Upper lobe of right lung (tissue), 1 donor: ENCODE results near the gene ARGFX. TPM values are rescaled to one million over a fixed set of nuclear protein-coding genes. Genes with fewer than 3 reads are reported as not detected.

Source experiments
- ATAC-seq: fragments of 200-7000 bp; cut with Tn5 transposase; one replicate; pipeline ENCODE4 v1.9.1; 2020; ENCODE audit warnings: mild to moderate bottlenecking, moderate library complexity
- DNase-seq: peaks from one replicate; pipeline ENCODE4 v3.0.0-alpha.2; 2020
- H3K27ac ChIP-seq: fragments of 200-600 bp; one replicate; pipeline ENCODE4 v1.8.0; 2022
- H3K27me3 ChIP-seq: fragments of 200-600 bp; one replicate; pipeline ENCODE4 v1.8.0; 2022; ENCODE audit warnings: mild to moderate bottlenecking
- H3K36me3 ChIP-seq: fragments of 200-600 bp; one replicate; pipeline ENCODE4 v1.8.0; 2022
- H3K4me1 ChIP-seq: fragments of 200-600 bp; one replicate; pipeline ENCODE4 v1.8.0; 2022
- H3K4me3 ChIP-seq: fragments of 200-600 bp; one replicate; pipeline ENCODE4 v1.8.0; 2022; ENCODE audit warnings: mild to moderate bottlenecking
- H3K9me3 ChIP-seq: fragments of 200-600 bp; one replicate; pipeline ENCODE4 v1.8.0; 2022
- CTCF ChIP-seq: fragments of 200-600 bp; IDR thresholded peaks from one replicate; pipeline ENCODE4 v1.8.0; 2022; ENCODE audit warnings: antibody characterized with exemption
- intact Hi-C: fragments of 100-400 bp; cut with DNase I; formaldehyde crosslinking; loops from one replicate; pipeline ENCODE4 v1.11.0; 2022
- total RNA-seq: library from RNA; stranded (reverse); fragmentation: NEBNext Ultra II Directional; extraction: Animal tissue kit (Norgen Biotek cat#: 25700); gene quantifications from one replicate; pipeline ENCODE4 v1.2.1, GENCODE V29; 2021
- donor health status: DM: no; HTN: yes; CAD: no; lungs with severe emphysema.

The ARGFX gene
- total RNA-seq, 1 donor from 2014 or later = not detected

GRCh38 chr3:121601212-121601812 is 33.6 kb downstream of the ARGFX start:
- H3K27ac ChIP-seq = no peak overlapping the region
- no peak for TF ChIP-seq CTCF
- intact Hi-C loops = no loop called here
- DNase-seq (no peak), ATAC-seq (no peak)
- no peaks in the 10 kb centered on the region for H3K9me3 ChIP-seq
- no peaks in the 10 kb centered on the region for H3K36me3 ChIP-seq
- H3K4me3 ChIP-seq = no peak overlapping the region
- no peaks in the 10 kb centered on the region for H3K4me1 ChIP-seq
- H3K27me3 ChIP-seq = no peaks in the 10 kb centered on the region

GRCh38 chr3:121604759-121605158 is 37.0 kb downstream of the ARGFX start:
- Histone ChIP-seq H3K27ac (no peak overlapping the region), H3K4me3 (no peak overlapping the region), H3K9me3 (no peaks in the 10 kb centered on the region), H3K27me3 (no peaks in the 10 kb centered on the region), H3K4me1 (no peaks in the 10 kb centered on the region), H3K36me3 (no peaks in the 10 kb centered on the region)
- TF ChIP-seq CTCF = no peak
- intact Hi-C loops = no loop called here
- ATAC-seq (no peak), DNase-seq (no peak)

DNA sequence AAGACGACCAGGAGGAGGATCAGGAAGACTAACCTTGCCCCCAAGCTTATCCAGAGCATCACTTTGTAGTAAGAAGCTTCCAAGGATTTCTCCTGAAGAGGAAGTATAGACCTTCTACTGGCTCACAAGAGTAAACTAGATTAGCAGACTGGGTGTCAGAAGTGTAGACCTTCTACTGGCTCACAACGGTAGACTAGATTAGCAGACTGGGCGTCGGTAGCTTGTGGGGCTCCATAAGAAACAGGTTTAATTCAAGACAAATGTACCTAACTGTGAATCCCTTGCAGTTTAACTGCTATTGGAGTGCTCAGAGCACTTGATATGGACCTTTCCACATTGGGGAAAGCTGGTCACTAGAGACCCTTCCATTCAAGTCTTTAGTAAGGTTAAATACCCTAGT is 38.4 kb downstream of the ARGFX start:
- no peaks in the 10 kb centered on the region for H3K27me3 ChIP-seq
- intact Hi-C loops = no loop called here
- H3K4me1 ChIP-seq = no peaks in the 10 kb centered on the region
- no peak overlapping the region for H3K4me3 ChIP-seq
- no peaks in the 10 kb centered on the region for H3K36me3 ChIP-seq
- H3K27ac ChIP-seq = no peak overlapping the region
- TF ChIP-seq CTCF = no peak
- ATAC-seq (no peak), DNase-seq (no peak)
- no peaks in the 10 kb centered on the region for H3K9me3 ChIP-seq

Other genes with a start within 250 kb of the ARGFX start
- gene POLQ, start 22.0 kb upstream of the ARGFX start, total RNA-seq = 0.55 TPM
- gene FBXO40, start 25.4 kb downstream of the ARGFX start, total RNA-seq = 0.09 TPM
- gene HCLS1, start 93.0 kb downstream of the ARGFX start, total RNA-seq = 76.5 TPM
- gene GOLGB1, start 181.8 kb downstream of the ARGFX start, total RNA-seq = 57.0 TPM